Cardiac fibroblast (primary cell): Measurements from ENCODE around the gene CLC.
"Not testable (repeated sequence)": the region's sequence is repeated elsewhere in the genome, so short reads cannot be mapped to it uniquely, and the experiment has no call there.

Source experiments
- DNase-seq, 2 donors: peaks; one replicate each; pipeline versions ENCODE4 v3.0.0 to v3.0.0-alpha.2; 2010; ENCODE audit warnings: low read depth in 2 of 2
- H3K4me3 ChIP-seq, 2 donors: replicated peaks in 1 of 2; 1 replicate in 1 of 2; 2 replicates in 1 of 2; pipeline ENCODE4 v1.5.1; 2011; ENCODE audit warnings: low read depth in 2 of 2, low read length in 2 of 2, mild to moderate bottlenecking in 2 of 2, moderate library complexity in 1 of 2
- CTCF ChIP-seq: IDR thresholded peaks from one replicate; pipeline ENCODE4 v1.5.1; 2011; ENCODE audit warnings: low read depth, mild to moderate bottlenecking, low read length, inconsistent platforms

The CLC gene

GRCh38 chr19:39696387-39696786, 41.4 kb downstream of the CLC start:
- no peak for TF ChIP-seq CTCF
- no peak overlapping the region for H3K4me3 ChIP-seq
- DNase-seq: peak in 1 of 2 donors; percentile 68

GRCh38 chr19:39695759-39696158, 42.1 kb downstream of the CLC start:
- no peak for TF ChIP-seq CTCF
- no peak for DNase-seq
- no peak overlapping the region for H3K4me3 ChIP-seq

GRCh38 chr19:39692822-39693221, 45.0 kb downstream of the CLC start:
- DNase-seq: no peak
- no peak overlapping the region for H3K4me3 ChIP-seq
- TF ChIP-seq CTCF: no peak

GRCh38 chr19:39692166-39692565, 45.7 kb downstream of the CLC start:
- no peak for TF ChIP-seq CTCF
- no peak overlapping the region for H3K4me3 ChIP-seq
- DNase-seq: no peak

- H3K4me3 ChIP-seq, DNase-seq: not testable (repeated sequence)
These were observed 49.2 kb downstream of the CLC start for GRCh38 chr19:39688637-39689036.

- no peak for DNase-seq
- no peak for TF ChIP-seq CTCF
- H3K4me3 ChIP-seq: no peak overlapping the region
These were observed 51.1 kb downstream of the CLC start for GRCh38 chr19:39686739-39687138.

GRCh38 chr19:39684267-39684666, 53.6 kb downstream of the CLC start:
- no peak overlapping the region for H3K4me3 ChIP-seq
- DNase-seq: no peak
- TF ChIP-seq CTCF: no peak
